ENCODE results near the gene ZBTB9. TPM values are rescaled to one million over a fixed set of nuclear protein-coding genes. Genes with fewer than 3 reads are reported as not detected.

Gene ZBTB9
- total RNA-seq, 4 donors from 2014 or later: 2.2 to 4.0 (median 3.2) TPM

GRCh38 chr6:33452496-33452895 is 1.9 kb upstream of the ZBTB9 start:
- WGBS, 2 donors (ENCODE audit: low coverage in 1 of 2): 100% methylated on average over 1 of the region's 4 CpGs; no CpG with 5 or more reads in 1 of the 2 donors
- no peak for ATAC-seq
- TF ChIP-seq EP300 (IDR thresholded peaks at IDR 0.05) (no peak), POLR2AphosphoS5 (IDR thresholded peaks at IDR 0.05) (no peak), CTCF (IDR thresholded peaks at IDR 0.05) (no peak), POLR2A (IDR thresholded peaks at IDR 0.05) (no peak)
- H3K4me3 ChIP-seq: no peak overlapping the region
- H3K27ac ChIP-seq: peak overlapping the region in 2 of 4 donors; percentile 85 to 87
- H3K9me3 ChIP-seq: no peaks in the 10 kb centered on the region
- peaks cover 0 to 53% of the 10 kb centered on the region in 2 donors for H3K36me3 ChIP-seq
- no peaks in the 10 kb centered on the region for H3K27me3 ChIP-seq
- peaks cover 0 to 35% (median 10%) of the 10 kb centered on the region in 3 donors for H3K4me1 ChIP-seq

GRCh38 chr6:33453393-33454008 is 875 bp upstream of the ZBTB9 start:
- peaks cover 0 to 35% (median 10%) of the 10 kb centered on the region in 3 donors for H3K4me1 ChIP-seq
- no peaks in the 10 kb centered on the region for H3K9me3 ChIP-seq
- no peaks in the 10 kb centered on the region for H3K27me3 ChIP-seq
- ATAC-seq: no peak
- WGBS, 2 donors (ENCODE audit: low coverage in 1 of 2): 2 to 3% methylated on average over 8 to 11 of the region's 12 CpGs
- TF ChIP-seq CTCF (IDR thresholded peaks at IDR 0.05): no peak
- no peak for TF ChIP-seq POLR2A (IDR thresholded peaks at IDR 0.05)
- no peak for TF ChIP-seq EP300 (IDR thresholded peaks at IDR 0.05)
- no peak for TF ChIP-seq POLR2AphosphoS5 (IDR thresholded peaks at IDR 0.05)
- peak overlapping the region; percentile 45 to 83 for H3K4me3 ChIP-seq
- H3K27ac ChIP-seq: peak overlapping the region in 3 of 4 donors; percentile 85 to 90 (median 87)
- H3K36me3 ChIP-seq: peaks cover 0 to 44% of the 10 kb centered on the region in 2 donors

GRCh38 chr6:33455051-33455450 is 675 bp downstream of the ZBTB9 start:
- H3K27ac ChIP-seq: peak overlapping the region in 3 of 4 donors; percentile 85 to 90 (median 87)

GRCh38 chr6:33456156-33456555 is 1.8 kb downstream of the ZBTB9 start:
- TF ChIP-seq POLR2A (IDR thresholded peaks at IDR 0.05) (no peak), EP300 (IDR thresholded peaks at IDR 0.05) (no peak), POLR2AphosphoS5 (IDR thresholded peaks at IDR 0.05) (no peak), CTCF (IDR thresholded peaks at IDR 0.05) (no peak)
- H3K9me3 ChIP-seq: no peaks in the 10 kb centered on the region
- ATAC-seq: no peak

More at GRCh38 chr6:33455051-33455450, 675 bp downstream of the ZBTB9 start:
- Histone ChIP-seq H3K4me1 (peaks cover 0 to 35% (median 10%) of the 10 kb centered on the region in 3 donors), H3K9me3 (no peaks in the 10 kb centered on the region), H3K36me3 (peaks cover 0 to 31% of the 10 kb centered on the region in 2 donors), H3K27me3 (no peaks in the 10 kb centered on the region), H3K4me3 (peak overlapping the region; percentile 45 to 83)
- 43% methylated on average over 15 of the region's 16 CpGs; no CpG with 5 or more reads in 1 of the 2 donors for whole genome bisulfite sequencing, 2 donors (ENCODE audit: low coverage in 1 of 2)
- ATAC-seq: no peak
- no peak for TF ChIP-seq POLR2A (IDR thresholded peaks at IDR 0.05)
- TF ChIP-seq POLR2AphosphoS5 (IDR thresholded peaks at IDR 0.05): no peak
- TF ChIP-seq EP300 (IDR thresholded peaks at IDR 0.05): no peak
- no peak for TF ChIP-seq CTCF (IDR thresholded peaks at IDR 0.05)

GRCh38 chr6:33458676-33459075 is 4.3 kb downstream of the ZBTB9 start:
- Histone ChIP-seq H3K36me3 (peaks cover 0 to 23% of the 10 kb centered on the region in 2 donors), H3K9me3 (no peaks in the 10 kb centered on the region), H3K27me3 (no peaks in the 10 kb centered on the region), H3K27ac (no peak overlapping the region), H3K4me3 (no peak overlapping the region), H3K4me1 (peaks cover 0 to 18% (median 5%) of the 10 kb centered on the region in 3 donors)
- no peak for ATAC-seq
- TF ChIP-seq EP300 (IDR thresholded peaks at IDR 0.05): no peak
- 53% methylated on average over 3 of the region's 3 CpGs; no CpG with 5 or more reads in 1 of the 2 donors for WGBS, 2 donors (ENCODE audit: low coverage in 1 of 2)

More at GRCh38 chr6:33456156-33456555, 1.8 kb downstream of the ZBTB9 start:
- H3K27me3 ChIP-seq: no peaks in the 10 kb centered on the region
- H3K36me3 ChIP-seq: peaks cover 0 to 31% of the 10 kb centered on the region in 2 donors
- WGBS, 2 donors (ENCODE audit: low coverage in 1 of 2): 94 to 100% methylated on average over 1 to 10 of the region's 12 CpGs
- H3K4me1 ChIP-seq: peaks cover 0 to 35% (median 10%) of the 10 kb centered on the region in 3 donors
- H3K4me3 ChIP-seq: no peak overlapping the region
- H3K27ac ChIP-seq: no peak overlapping the region

Measured in gastroesophageal sphincter (tissue), 4 donors.